HEK293T (cell line): ENCODE measurements around the gene NVL.

Experiments
- CTBP1 ChIP-seq: fragments of 450-650 bp; IDR thresholded peaks from 2 replicates; pipeline ENCODE4 v1.6.1; 2016; ENCODE audit warnings: borderline replicate concordance
- ELF4 ChIP-seq: fragments of 450-650 bp; IDR thresholded peaks from 2 replicates; pipeline ENCODE4 v1.6.1; 2017; ENCODE audit warnings: antibody characterized with exemption
- HDGF ChIP-seq: fragments of 450-650 bp; IDR thresholded peaks from 2 replicates; pipeline ENCODE4 v1.6.1; 2017; ENCODE audit warnings: antibody characterized with exemption, borderline replicate concordance
- L3MBTL2 ChIP-seq: fragments of 450-650 bp; conservative IDR thresholded peaks from 2 replicates; pipeline ENCODE4 v1.6.1; 2016; ENCODE audit warnings: mild to moderate bottlenecking
- SP1 ChIP-seq: fragments of 450-650 bp; IDR thresholded peaks from 2 replicates; pipeline ENCODE4 v1.6.1; 2017
- SUZ12 ChIP-seq: fragments of 450-650 bp; IDR thresholded peaks from 2 replicates; pipeline ENCODE4 v1.6.1; 2016; ENCODE audit warnings: mild to moderate bottlenecking
- TARDBP ChIP-seq: fragments of 450-650 bp; IDR thresholded peaks from 2 replicates; pipeline ENCODE4 v1.6.1; 2016
- ZNF384 ChIP-seq: fragments of 450-650 bp; IDR thresholded peaks from 2 replicates; pipeline ENCODE4 v1.6.1; 2016

DNA sequence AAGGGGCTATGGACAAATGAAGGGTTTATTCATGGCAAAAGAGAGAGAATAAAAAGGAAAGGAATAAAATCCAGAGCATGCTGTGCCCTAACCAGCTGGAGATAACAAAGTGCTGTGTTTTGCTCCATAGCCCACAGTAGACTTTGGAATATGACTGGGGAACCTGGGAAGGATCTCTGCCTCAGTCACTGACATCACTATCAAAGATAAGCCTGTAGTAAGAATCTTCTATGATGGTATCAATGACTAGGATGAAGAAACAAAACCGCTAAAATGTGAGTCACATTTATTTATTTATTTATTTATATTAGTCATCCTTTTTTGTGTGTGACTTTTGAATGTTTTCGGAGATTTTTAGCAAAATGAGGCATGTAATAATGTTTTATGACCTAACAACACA, 56.3 kb downstream of the NVL start:
- TF ChIP-seq TARDBP (no peak), HDGF (no peak), SUZ12 (no peak), SP1 (no peak), ELF4 (no peak), CTBP1 (no peak), L3MBTL2 (no peak), ZNF384 (no peak)
